NCI-H2227 treated with DMSO at 0.1 percent for 48 hours (cell line): ENCODE results near the gene IFITM5.
"Not testable (repeated sequence)": the region's sequence is repeated elsewhere in the genome, so short reads cannot be mapped to it uniquely, and the experiment has no call there.

Experiments
- DNase-seq: peaks from one replicate; lab custom pipeline; 2025; lab: John Stamatoyannopoulos, UW

IFITM5 gene

GRCh38 chr11:295351-296170 lies 3.8 kb downstream of the IFITM5 start:
- DNase-seq = no peak

- no peak for DNase-seq
These were observed 4.5 kb downstream of the IFITM5 start for GRCh38 chr11:294780-295179.

- no peak for DNase-seq
These were observed 5.3 kb downstream of the IFITM5 start for GRCh38 chr11:293852-294661.

GRCh38 chr11:293271-293851 lies 6.0 kb downstream of the IFITM5 start:
- no peak for DNase-seq

- no peak for DNase-seq
These were observed 6.9 kb downstream of the IFITM5 start for GRCh38 chr11:292211-293121.

GRCh38 chr11:291281-292210 lies 7.8 kb downstream of the IFITM5 start:
- no peak for DNase-seq

GRCh38 chr11:290621-291231 lies 8.6 kb downstream of the IFITM5 start:
- DNase-seq = no peak

- DNase-seq = no peak
These were observed 9.4 kb downstream of the IFITM5 start for GRCh38 chr11:289712-290620.

GRCh38 chr11:289398-289711 lies 10.0 kb downstream of the IFITM5 start:
- no peak for DNase-seq

- DNase-seq = no peak
These were observed 10.6 kb downstream of the IFITM5 start, which contains the start of gene PGGHG for GRCh38 chr11:288478-289397. Gene PGGHG (plus strand): TSS chr11:289126. CDS start chr11:289817, 691 bp downstream.

GRCh38 chr11:287821-288477 lies 11.4 kb downstream of the IFITM5 start:
- no peak for DNase-seq

- DNase-seq = not testable (repeated sequence)
These were observed 12.1 kb downstream of the IFITM5 start for GRCh38 chr11:286977-287820.

- DNase-seq = no peak
These were observed 13.5 kb downstream of the IFITM5 start for GRCh38 chr11:285894-286220.

GRCh38 chr11:285021-285893 lies 14.1 kb downstream of the IFITM5 start:
- DNase-seq = no peak

- DNase-seq = no peak
These were observed 15.0 kb downstream of the IFITM5 start for GRCh38 chr11:284105-285020.
